ENCODE measurements around the gene AUH.
A peak's percentile ranks its signal among the peaks of the same experiment; 100 is the strongest.

Gene AUH

DNA sequence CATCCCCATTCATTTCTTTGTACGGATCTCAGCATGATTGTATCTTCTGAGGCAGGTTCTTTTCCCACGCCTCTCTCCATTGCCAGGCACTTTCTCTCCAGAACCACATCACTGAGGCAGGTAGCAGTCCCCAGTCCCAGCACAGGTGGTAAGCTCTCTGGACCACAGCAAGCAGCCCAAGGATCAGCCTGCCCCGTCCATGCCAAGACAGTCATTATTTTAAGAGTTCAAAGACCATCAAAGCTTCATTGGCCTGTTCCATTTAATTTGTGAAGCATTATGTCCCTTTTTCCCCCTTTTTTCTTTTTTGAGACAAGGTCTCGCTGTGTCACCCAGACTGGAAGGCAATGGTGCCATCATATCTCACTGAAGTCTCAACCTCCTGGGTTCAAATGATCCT lies 171.7 kb downstream of the AUH start:
- DNase-seq (ENCODE audit: low read depth, low spot score): no peak

DNA sequence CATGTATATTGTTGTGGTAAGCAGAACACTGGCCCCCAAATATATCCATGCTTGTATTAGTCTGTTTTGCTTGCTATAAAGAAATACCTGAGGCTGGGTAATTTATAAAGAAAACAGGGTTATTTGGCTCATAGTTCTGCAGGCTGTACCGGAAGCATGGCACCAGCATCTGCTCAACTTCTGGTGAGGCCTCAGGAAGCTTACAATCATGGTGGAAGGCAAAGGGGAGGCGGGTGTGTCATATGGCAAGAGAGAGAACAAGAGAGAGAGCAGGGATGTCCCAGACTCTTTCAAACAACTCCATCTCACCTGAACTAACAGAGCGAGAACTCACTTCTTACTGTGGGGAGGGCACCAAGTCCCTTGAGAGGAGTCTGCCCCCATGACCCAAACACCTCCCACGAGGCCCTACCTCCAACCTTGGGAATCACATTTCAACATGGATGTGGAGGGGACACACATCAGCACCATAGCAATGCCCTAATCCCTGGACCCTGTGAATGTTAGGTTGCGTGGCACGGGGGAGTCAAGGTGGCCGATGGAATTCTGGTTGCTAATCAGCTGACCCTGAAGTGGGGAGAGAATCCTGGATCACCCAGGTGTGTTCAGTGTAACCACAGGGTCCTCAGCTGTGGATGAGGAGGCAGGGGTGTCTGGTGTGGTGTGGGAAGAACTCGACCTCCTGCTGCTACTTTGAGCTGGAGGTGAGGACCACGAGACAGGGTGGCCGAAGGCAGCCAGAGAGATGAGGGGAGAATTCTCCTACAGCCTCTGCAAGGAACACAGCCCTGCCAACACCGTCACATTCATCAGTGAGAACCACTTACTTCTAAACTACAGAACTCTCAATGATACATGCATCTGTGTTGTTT lies 172.8 kb downstream of the AUH start:
- no peak for DNase-seq (ENCODE audit: low read depth, low spot score)

DNA sequence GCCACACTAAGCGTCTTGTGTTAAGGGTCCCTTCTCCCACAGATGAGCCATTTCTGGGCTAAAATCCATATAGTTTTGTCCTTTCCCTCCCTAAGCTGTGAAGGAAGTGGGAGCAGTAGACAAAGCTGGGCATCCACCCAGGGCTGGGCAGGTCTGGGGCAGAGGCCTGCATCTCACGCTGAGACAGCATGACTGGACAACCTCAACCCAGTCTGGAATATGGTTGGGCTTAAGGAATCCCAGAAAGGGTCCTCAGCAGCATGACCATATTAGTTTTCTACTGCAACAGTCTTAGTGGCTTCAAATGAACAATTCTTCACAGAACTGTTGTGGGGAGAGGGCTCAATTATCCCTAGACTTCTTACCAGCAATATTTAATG lies 173.8 kb downstream of the AUH start:
- DNase-seq (ENCODE audit: low read depth, low spot score): peak; percentile 44

DNA sequence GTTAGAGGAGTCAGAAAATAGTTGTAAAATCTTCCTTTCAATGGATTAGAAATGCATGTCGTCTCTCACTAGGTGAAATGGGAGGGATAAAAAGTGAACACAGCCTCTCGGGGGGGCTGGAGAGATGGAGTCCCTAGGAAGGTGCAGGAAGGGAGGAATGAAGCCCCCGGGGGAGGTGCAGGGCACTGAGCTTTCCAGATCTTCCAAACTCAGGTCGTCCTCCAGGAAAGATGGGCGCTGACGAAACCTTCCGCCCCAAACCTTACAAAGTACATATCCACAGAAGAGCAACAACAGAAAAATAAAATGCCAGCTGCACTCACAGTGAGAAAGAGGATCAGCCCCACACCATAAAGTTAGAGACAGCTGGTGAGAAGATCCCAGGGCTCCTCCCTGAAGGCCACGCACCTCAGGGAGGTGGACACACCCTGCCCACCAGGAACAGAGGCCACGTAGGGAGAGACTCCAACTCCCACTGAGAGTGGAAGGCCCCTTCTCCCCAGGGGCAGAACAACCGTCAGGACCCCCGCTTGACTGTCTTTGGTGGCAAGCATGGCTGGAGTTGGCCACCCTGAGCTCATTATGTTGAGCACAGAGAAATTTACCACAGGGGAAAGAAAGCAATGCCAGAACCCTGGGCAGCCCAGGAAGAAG lies 174.3 kb downstream of the AUH start:
- DNase-seq (ENCODE audit: low read depth, low spot score): no peak

- DNase-seq (ENCODE audit: low read depth, low spot score): no peak
These were observed 175.0 kb downstream of the AUH start for GRCh38 chr9:91186632-91187108.

- no peak for DNase-seq (ENCODE audit: low read depth, low spot score)
These were observed 176.4 kb downstream of the AUH start for GRCh38 chr9:91185193-91185886.

DNA sequence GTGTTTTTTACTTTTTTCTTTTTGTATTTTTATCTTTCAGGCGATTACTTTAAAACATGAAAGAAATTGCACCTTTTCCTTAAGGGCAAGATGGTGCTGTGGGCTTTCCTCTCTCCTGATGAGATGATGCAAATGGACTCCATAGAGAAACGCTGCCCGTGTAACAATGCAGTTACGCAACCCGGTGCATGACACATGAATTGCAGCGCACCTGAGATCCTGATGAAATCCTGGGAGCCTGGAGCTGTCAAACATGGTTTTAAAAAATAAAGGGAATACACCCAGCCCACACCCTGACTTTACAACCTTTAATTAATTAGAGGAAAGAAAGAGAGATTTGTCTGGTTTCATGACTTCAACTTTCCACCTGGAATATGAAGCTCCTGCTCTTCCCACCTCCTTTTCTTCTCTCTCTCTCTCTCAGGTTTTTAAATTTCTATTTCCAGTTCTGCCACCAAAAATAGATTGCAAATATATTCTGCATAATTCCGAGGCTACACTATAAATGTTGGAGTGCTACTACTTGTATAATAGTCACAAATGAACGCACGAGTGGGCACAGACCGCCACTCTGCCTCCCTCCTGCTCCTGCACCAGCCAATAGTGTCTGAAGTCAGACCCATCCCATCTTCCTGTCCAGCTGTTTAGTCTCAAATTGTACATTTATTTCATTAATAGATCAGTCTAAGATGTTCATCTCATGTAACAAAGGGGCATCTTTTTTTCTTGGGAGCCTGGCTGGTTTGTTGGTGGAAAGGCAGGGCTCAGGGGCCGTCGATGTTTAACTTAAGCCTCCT lies 179.1 kb downstream of the AUH start:
- DNase-seq (ENCODE audit: low read depth, low spot score): no peak

DNA sequence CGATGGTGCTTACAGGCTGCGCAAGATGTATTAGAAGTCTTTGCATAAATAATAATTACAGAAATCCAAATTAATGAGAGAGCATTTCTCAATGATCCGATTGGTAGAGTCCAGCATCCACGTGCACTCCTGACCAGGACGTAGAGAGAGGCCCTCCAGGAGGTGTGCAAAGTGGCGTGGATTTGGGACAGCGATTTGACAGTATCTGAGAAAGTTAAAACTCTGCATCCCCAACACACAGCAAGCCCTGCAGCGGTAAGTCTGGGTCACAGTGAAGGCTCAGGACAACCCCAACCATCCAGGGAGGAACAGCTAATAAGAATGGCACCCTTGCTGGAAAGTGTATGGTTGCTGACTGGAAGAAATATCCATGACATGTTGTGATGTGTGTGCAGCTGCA lies 180.2 kb downstream of the AUH start:
- DNase-seq (ENCODE audit: low read depth, low spot score): no peak

DNA sequence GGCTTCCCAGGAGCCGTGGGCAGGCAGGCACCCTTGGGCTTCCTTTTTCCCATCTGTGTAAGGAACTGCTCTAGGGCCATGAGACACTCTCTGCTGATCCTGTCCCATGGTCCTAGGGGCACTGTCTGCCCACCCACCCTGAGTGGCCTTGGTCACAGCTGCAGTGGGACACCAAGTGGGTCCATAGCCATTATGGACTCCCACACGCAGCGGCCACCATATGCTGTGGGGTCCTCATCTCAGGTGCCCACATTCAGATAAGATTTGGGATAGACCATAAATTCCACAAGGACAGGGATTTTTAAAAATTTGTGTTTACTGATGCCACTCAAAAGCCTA lies 180.8 kb downstream of the AUH start:
- DNase-seq (ENCODE audit: low read depth, low spot score): no peak

DNA sequence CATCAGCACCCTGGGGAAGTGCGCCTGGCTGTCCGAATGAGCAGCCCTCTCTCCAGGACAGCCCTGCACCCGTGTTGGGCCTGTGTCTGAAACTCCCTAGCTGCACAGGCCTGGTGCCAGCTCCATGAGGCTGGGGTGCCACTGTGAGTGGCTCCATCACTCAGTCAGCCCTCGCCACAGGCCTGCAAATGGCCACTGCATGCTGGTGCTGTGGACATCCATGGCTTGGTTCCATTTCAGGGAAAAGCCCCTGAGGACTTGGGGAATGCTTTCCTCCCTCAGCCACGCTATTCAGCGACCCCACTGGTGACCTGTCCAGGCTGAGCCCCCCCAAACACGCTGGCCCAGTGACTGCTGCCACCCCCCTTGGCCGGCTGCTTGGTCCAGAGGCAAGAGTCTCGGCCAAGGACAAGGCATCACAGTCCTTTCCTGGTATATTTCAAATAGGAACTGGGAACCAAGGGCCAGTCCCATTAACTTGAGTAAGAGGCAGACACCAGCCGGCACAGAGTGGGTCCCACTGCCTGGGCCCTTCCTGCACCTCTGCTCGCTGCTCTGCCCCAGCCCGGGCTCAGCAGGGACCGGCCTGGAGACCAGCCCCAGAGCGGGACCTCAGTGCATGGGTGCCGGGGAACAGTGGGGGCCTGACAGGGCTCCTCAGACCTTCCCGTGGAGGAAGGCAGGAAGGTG lies 181.3 kb downstream of the AUH start:
- no peak for DNase-seq (ENCODE audit: low read depth, low spot score)

DNA sequence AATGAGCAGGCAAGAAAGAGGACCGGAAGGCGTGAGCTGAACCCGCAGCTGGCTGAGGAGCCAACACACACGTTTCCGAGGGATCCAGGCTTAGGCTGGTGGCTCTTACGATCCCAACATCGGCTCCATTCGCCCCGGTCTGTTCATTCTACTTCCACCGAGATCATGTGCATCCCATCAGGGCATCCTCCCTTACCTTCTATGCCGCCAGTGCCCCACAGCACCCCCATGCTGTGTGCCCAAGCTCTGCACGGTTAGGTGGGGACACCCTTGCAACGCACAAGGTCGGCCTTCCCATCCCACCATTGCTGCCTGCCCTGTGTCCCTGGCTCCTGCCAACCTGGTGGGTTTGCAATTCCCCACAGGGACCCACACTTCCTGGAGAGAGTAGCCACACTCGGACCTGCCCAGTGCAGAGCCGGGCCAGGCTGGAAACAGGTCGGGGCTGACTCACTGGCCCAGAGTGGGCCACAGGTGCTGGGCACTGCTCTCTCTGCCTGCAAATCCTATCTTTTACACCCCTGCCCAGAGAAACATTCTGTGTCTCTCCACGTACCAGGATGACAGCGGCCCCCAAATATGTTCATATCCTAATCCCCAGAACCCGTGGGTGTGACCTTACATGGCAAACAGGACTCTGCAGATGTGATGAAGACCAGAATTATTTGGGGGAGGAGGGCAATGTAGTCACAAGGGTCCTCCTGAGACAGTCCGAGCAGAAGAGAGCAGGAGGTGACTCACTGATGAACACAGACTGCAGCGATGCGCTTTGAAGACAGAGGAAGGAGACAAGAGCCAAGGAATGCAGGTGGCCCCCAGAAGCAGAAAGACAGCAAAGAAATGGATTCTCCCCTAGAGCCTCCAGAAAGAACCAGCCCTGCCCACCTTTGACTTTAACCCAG lies 182.2 kb downstream of the AUH start:
- DNase-seq (ENCODE audit: low read depth, low spot score): no peak

- no peak for DNase-seq (ENCODE audit: low read depth, low spot score)
These were observed 183.2 kb downstream of the AUH start for GRCh38 chr9:91178281-91179236.

DNA sequence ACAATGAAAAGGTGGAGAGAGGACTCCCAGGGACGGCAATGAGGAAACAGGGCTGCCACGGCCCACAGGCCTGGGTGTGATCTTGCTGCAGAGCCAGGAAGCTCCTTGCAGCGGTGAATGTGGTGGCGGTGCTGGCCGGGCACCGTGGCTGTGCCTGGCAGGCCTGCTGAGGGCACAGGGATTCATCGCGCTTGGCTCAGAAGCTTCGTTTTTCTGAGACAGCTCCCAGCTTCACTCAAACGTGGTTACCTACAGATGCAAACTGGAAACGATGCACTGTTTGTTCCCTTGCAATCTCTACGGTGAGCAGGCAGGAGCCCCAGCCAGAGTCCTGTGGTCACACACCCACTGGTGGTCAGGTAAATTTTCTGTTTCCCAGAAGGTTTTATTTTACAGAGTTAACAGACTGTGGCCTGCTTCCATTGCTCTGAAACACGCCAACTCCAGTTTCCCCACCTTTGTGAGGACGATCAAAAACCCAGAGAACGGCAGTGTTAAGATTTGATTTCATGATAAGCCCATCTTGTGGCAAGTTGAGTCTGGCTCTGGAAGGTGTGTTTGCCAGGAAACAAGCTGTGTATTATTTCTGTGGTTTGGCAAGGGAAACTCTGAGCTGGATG lies 183.9 kb downstream of the AUH start:
- no peak for DNase-seq (ENCODE audit: low read depth, low spot score)

DNA sequence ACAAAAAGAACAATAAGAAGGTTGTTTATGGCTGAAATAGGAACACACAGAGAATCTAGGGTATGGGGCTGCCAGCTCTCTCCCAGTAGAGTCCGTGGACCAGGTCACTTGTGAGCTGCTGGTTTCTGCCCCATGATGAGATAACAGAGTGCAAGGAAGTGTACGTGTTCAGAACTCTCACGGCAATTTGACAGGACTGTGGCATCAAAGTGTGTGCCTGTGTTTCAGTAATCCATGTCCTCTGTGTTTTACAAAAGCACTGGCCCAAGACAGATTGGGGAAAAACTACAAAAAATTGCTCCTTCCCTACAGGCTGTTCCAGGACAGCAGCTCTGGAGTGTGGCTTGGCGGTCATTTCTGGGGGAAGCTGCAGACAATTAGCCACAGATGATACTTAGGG lies 184.6 kb downstream of the AUH start:
- no peak for DNase-seq (ENCODE audit: low read depth, low spot score)

DNA sequence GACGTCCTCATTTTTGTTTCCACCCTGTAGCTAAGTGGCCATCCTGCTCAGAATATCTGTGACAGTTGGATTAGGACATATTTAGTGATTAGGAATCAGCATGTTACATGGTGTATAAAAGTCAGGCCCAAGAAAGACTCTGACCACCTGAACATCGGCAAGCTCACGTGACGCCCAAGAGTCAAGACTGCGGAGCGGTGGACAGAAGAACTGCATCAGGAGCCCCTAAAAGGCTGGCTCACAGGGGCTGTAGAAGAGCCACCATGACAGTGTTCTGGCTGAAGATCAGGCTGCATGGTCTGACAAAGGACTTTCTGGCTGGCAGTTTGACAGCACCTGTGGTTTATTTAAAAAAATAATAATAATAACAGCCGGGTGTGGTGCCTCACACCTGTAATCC lies 185.3 kb downstream of the AUH start:
- no peak for DNase-seq (ENCODE audit: low read depth, low spot score)

DNA sequence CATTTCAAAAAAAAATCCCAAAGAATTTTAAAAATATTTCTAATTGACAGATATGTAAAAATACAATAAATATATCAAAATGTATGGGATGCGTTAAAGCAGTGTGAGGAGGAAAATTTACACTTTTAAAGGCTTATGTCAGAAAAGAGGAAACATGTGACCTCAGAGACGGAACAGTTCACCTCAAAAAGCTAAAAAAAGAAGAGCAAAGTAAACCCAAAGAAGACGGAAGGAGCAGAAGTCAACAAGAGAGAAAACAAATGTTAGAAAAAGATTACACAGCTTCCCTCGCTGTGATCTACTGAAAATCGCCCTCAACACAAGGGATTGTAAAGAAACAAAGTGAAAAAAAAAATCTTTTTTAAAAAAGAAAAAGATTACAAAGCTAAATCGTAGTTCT lies 186.9 kb downstream of the AUH start:
- DNase-seq (ENCODE audit: low read depth, low spot score): no peak

DNA sequence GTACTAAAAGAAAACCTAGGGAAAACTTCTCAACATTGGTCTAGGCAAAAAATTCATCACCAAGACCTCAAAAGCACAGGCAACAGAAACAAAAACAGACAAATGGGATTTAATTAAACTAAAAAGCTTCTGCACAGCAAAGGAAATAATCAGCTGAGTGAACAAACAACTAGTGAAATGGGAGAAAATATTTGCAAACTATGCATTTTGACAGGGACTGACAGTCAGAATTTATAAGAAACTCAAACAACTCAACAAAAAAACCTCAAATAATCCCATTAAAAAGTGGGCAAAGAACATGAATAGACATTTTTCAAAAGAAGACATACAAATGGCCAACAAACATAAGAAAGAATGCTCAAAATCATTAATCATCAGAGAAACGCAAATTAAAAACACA lies 189.4 kb downstream of the AUH start:
- no peak for DNase-seq (ENCODE audit: low read depth, low spot score)

DNA sequence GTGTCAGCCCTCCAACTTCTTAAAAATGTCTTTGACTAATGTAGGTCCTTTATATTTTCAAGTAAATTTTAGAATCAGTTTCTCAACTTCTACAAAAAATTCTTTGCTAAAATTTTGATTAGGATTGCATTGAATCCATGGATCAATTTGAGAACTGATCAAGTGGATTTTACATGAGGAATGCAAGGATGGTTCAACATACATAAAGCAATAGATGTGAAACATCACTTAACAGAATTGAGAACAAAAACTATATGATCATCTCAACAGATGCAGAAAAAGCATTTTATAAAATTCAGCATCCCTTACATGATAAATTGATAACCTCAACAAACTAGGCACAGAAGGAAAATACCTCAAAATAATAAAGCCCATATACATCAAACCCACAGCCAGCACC lies 190.8 kb downstream of the AUH start:
- no peak for DNase-seq (ENCODE audit: low read depth, low spot score)

All from ELF-1 (cell line).